DND-41 (cell line): ENCODE data around the gene NUAK2.

Experiments used
- ATAC-seq: fragments of 200-7000 bp; cut with Tn5 transposase; 3 replicates; pipeline ENCODE4 v1.9.1; 2021; ENCODE audit warnings: low read depth; ENCODE audit not compliant: insufficient read depth
- DNase-seq: peaks from one replicate; pipeline ENCODE4 v3.0.0-alpha.2; 2020
- H2AFZ ChIP-seq: 2 replicates; pipeline ENCODE4 v1.6.0; 2012; ENCODE audit warnings: low read depth, low read length
- H3K27ac ChIP-seq: 2 replicates; pipeline ENCODE4 v1.5.1; 2012; ENCODE audit warnings: low read length, inconsistent platforms
- H3K27me3 ChIP-seq: fragments of 200-600 bp; sonication (generic); 2 replicates; pipeline ENCODE4 v1.6.0; 2012; ENCODE audit warnings: low read length, mild to moderate bottlenecking, inconsistent platforms; ENCODE audit not compliant: insufficient read depth, poor library complexity
- H3K36me3 ChIP-seq: 2 replicates; pipeline ENCODE4 v1.5.1; 2012; ENCODE audit warnings: low read length, inconsistent platforms; ENCODE audit not compliant: insufficient read depth
- H3K4me1 ChIP-seq: 2 replicates; pipeline ENCODE4 v1.5.1; 2012; ENCODE audit warnings: mild to moderate bottlenecking, low read length; ENCODE audit not compliant: insufficient read depth
- H3K4me2 ChIP-seq: 2 replicates; pipeline ENCODE4 v1.6.0; 2012; ENCODE audit warnings: mild to moderate bottlenecking, moderate library complexity, low read length, inconsistent platforms; ENCODE audit not compliant: insufficient read depth
- H3K4me3 ChIP-seq, 2 experiments: fragments of 200-600 bp in 1 of 2; shearing (Covaris generic) in 1 of 2; 2 replicates each; pipeline ENCODE4 v1.5.1; 2012 to 2016; ENCODE audit warnings: inconsistent platforms in 2 of 2, low read length in 2 of 2, mild to moderate bottlenecking in 2 of 2, low read depth in 1 of 2, moderate library complexity in 1 of 2
- H3K79me2 ChIP-seq: 2 replicates; pipeline ENCODE4 v1.6.0; 2012; ENCODE audit warnings: low read length, inconsistent platforms; ENCODE audit not compliant: insufficient read depth
- H3K9ac ChIP-seq: 2 replicates; pipeline ENCODE4 v1.6.0; 2012; ENCODE audit warnings: low read depth, mild to moderate bottlenecking, inconsistent platforms, low read length, moderate library complexity
- H3K9me3 ChIP-seq: 2 replicates; pipeline ENCODE4 v1.5.1; 2012; ENCODE audit warnings: low read length, moderate library complexity, mild to moderate bottlenecking, inconsistent platforms; ENCODE audit not compliant: insufficient read depth, severe bottlenecking
- H4K20me1 ChIP-seq: 2 replicates; pipeline ENCODE4 v1.6.0; 2012; ENCODE audit warnings: low read length; ENCODE audit not compliant: insufficient read depth
- EZH2 ChIP-seq: IDR thresholded peaks from 3 replicates; pipeline ENCODE4 v1.6.1; 2012; ENCODE audit warnings: borderline replicate concordance, low read depth, mild to moderate bottlenecking, moderate library complexity, low read length, inconsistent platforms; ENCODE audit not compliant: severe bottlenecking
- TF ChIP-seq, protein P1 (sequence below): IDR thresholded peaks from 2 replicates; pipeline ENCODE4 v1.5.1; 2012; ENCODE audit warnings: borderline replicate concordance, low read length, moderate library complexity, mild to moderate bottlenecking; ENCODE audit not compliant: poor library complexity, severe bottlenecking; ENCODE audit errors: extremely low read depth

Gene NUAK2

GRCh38 chr1:205259324-205259832 is 62.2 kb downstream of the NUAK2 start:
- Histone ChIP-seq H3K9ac (no peak overlapping the region), H3K9me3 (no peaks in the 10 kb centered on the region), H2AFZ (no peak overlapping the region), H3K27me3 (peaks cover 15% of the 10 kb centered on the region), H3K4me2 (no peak overlapping the region), H4K20me1 (peaks cover 15% of the 10 kb centered on the region), H3K36me3 (no peaks in the 10 kb centered on the region), H3K4me3 (no peak overlapping the region), H3K27ac (no peak overlapping the region), H3K4me1 (peaks cover 4% of the 10 kb centered on the region; the same call in 1 of the 2 replicates), H3K79me2 (no peaks in the 10 kb centered on the region)
- DNase-seq (no peak), ATAC-seq (no peak)
- TF ChIP-seq EZH2 = no peak
- TF ChIP-seq, protein P1, sequence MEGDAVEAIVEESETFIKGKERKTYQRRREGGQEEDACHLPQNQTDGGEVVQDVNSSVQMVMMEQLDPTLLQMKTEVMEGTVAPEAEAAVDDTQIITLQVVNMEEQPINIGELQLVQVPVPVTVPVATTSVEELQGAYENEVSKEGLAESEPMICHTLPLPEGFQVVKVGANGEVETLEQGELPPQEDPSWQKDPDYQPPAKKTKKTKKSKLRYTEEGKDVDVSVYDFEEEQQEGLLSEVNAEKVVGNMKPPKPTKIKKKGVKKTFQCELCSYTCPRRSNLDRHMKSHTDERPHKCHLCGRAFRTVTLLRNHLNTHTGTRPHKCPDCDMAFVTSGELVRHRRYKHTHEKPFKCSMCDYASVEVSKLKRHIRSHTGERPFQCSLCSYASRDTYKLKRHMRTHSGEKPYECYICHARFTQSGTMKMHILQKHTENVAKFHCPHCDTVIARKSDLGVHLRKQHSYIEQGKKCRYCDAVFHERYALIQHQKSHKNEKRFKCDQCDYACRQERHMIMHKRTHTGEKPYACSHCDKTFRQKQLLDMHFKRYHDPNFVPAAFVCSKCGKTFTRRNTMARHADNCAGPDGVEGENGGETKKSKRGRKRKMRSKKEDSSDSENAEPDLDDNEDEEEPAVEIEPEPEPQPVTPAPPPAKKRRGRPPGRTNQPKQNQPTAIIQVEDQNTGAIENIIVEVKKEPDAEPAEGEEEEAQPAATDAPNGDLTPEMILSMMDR = no peak

GRCh38 chr1:205258719-205259118 is 62.8 kb downstream of the NUAK2 start:
- Histone ChIP-seq H3K27ac (no peak overlapping the region), H3K36me3 (no peaks in the 10 kb centered on the region), H3K9ac (no peak overlapping the region), H4K20me1 (peaks cover 15% of the 10 kb centered on the region), H3K79me2 (no peaks in the 10 kb centered on the region), H3K27me3 (peaks cover 15% of the 10 kb centered on the region), H2AFZ (no peak overlapping the region), H3K9me3 (no peaks in the 10 kb centered on the region), H3K4me2 (no peak overlapping the region), H3K4me1 (peaks cover 4% of the 10 kb centered on the region; the same call in 1 of the 2 replicates), H3K4me3 (no peak overlapping the region)
- no peak for TF ChIP-seq EZH2
- TF ChIP-seq, protein P1 = no peak
- ATAC-seq (no peak), DNase-seq (no peak)

DNA sequence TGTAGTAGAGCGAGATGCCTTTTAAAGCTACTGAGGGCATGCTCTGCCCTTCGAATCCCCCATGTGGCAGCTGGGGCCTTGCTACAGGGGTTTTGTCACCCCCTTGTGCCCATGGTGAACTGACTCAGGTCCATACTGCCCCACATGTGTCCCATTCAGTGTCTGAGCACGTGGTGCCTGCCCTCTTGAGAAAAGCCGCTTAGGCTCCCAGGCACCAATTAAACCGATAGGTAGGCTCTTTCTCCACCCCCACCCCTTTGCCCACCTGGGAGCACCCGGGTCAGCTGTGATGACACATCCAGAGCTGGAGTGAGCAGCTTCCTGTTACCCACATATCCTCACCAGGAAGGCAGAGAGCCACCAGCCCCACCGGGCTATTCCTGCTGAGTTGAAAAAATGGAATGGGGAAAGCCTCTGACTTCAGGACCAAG is 63.3 kb downstream of the NUAK2 start:
- no peak overlapping the region for H3K4me2 ChIP-seq

More for the DNA sequence above, 63.3 kb downstream of the NUAK2 start:
- Histone ChIP-seq H3K79me2 (no peaks in the 10 kb centered on the region), H2AFZ (no peak overlapping the region), H3K36me3 (no peaks in the 10 kb centered on the region), H3K4me1 (peaks cover 4% of the 10 kb centered on the region; the same call in 1 of the 2 replicates), H3K4me3 (no peak overlapping the region), H4K20me1 (peaks cover 15% of the 10 kb centered on the region), H3K27me3 (peaks cover 15% of the 10 kb centered on the region), H3K9me3 (no peaks in the 10 kb centered on the region), H3K9ac (no peak overlapping the region), H3K27ac (no peak overlapping the region)
- ATAC-seq (no peak), DNase-seq (no peak)
- TF ChIP-seq, protein P1 = no peak
- TF ChIP-seq EZH2 = no peak
